GM21786 (cell line): ENCODE data around the gene TGM1.
A peak's percentile ranks its signal among the peaks of the same experiment; 100 is the strongest.

Source experiments
- ATAC-seq: cut with Tn5 transposase; IDR thresholded peaks from one replicate; pipeline ENCODE4 v1.9.1; 2021; ENCODE audit not compliant: unreplicated experiment

TGM1 gene

DNA sequence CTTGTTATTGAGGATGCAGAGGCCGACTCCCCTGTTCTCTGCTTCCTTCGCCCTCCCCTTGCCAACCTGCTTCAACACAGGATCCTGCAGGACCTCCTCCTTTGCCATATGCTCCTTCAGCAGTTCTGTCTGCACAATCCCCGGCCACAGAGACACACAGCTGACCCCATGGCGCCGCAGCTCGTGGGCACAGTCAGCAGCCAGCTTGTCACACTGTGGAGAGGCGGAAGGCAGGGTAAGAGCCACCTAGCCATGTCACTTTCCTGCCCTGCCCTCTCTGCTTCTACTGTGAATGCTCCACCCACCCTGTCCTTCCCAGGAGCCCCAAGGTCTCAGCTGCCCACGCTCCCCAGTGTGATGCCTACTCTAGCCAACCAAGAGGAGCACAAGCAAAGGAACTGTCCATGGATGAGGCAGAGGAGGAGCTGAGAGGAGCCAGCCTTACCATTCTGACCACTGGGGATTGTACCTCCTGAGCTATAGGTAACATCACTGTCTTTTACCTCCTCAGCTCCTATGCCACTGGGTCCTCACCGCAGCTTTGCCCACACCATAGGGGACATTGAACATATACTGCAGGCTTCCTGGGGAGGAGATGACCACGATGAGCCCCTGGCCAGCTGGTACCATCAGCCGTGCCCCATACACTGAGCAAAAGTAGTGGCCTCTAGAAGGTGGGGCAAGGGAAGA lies 29.3 kb upstream of the TGM1 start:
- no peak for ATAC-seq

- ATAC-seq, result no peak
Measured at GRCh38 chr14:24291446-24292117, 28.6 kb upstream of the TGM1 start.

DNA sequence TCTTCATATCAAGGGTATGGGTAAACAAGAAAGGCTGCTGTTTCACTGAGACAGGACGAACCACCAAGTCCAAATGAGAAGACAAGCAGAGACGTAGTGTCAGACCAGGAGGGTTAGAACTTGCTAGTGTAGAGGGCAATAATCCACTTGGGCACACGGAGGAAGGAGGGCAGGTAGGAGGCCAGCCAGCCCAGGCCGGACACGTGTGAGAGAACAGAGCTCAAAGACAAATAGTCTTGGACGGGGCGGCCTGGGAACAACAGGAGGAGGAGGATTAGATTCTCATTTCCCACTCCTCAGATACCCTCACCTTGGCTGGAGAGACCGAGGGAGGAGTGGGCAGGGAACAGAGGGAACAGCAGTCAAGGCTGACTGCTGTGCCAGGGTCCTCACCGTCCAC lies 27.8 kb upstream of the TGM1 start:
- no peak for ATAC-seq

- peak; percentile 93 for ATAC-seq
Measured at GRCh38 chr14:24289649-24290280, 26.8 kb upstream of the TGM1 start.

- ATAC-seq, result no peak
Measured at GRCh38 chr14:24286996-24287395, 24.0 kb upstream of the TGM1 start.

- no peak for ATAC-seq
Measured at GRCh38 chr14:24285351-24285750, 22.4 kb upstream of the TGM1 start.

DNA sequence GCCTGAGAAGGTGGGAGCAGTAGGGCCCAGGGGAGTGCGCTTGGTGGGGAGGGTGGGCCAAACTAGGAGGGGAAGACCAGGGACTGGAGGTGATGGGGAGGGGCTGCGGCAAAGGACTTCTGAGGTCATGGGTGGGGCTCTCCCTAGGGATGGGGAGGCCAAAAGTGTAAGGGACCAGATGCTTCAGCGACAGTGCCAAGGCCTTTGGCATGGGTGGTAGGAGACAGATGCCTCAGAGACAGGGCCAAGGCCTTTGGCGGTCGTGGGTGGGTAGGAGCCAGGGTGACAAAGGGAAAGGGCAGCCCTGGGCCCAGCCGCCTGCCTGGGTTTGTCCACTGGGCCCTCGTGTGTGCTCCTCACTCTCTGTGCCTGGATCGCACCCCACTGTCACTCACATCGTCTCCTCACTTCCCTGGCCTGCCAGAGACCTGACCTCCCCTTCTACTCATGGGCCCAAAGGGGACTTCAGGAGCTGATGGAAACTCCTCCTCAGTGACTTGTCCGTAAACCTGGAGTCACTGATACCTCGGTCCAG lies 21.6 kb upstream of the TGM1 start:
- no peak for ATAC-seq

DNA sequence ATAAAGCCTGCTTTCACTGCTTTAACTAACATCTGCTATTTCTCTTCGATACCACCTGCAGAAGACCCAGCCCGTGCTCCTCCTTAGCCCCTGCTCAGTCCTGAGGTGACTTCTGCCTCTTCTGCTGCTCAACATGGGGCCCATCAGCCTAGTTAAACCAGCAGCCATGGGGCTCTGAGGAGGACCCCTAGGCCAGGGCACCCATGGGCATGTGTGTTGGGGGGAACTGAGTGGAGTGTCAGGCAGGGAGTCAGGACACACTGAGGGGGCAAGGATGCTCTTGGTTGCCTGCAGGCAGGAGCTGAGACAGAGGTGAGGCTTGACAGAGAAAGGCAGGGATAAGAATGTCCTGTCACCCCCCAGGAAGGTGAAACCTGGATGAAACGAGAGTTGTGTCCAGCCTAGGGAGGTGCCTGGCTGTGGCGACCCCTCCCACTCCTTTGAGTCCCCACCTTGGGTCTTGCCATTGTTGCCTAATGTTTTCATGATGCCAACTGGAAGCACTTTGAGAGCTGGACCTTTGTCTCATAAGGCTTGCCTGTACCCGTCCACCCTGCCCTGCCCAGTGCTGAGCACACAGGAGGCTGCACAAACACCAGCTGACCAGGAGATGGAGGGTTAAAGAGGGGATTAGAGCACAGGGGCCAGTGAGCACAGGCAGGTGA lies 21.0 kb upstream of the TGM1 start:
- no peak for ATAC-seq

DNA sequence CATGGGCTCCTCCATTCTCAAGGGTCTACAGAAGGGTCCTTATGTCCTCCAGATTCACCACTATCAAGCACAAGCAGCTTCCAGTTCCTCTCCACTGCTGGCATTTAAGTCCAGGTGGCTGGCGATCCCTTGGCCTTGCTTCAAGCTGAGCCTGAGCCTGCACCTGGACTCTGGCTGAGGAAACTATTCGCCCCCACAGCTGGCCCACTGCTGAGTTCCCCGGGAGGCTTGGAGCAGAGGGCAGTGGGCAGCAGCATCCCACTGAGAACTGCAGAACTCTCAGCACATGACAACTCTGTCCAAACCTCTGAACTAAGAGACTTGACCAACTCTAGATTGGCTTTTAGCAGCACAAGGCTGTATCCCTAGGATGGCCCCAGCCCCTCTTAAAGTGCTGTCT lies 19.8 kb upstream of the TGM1 start:
- no peak for ATAC-seq

DNA sequence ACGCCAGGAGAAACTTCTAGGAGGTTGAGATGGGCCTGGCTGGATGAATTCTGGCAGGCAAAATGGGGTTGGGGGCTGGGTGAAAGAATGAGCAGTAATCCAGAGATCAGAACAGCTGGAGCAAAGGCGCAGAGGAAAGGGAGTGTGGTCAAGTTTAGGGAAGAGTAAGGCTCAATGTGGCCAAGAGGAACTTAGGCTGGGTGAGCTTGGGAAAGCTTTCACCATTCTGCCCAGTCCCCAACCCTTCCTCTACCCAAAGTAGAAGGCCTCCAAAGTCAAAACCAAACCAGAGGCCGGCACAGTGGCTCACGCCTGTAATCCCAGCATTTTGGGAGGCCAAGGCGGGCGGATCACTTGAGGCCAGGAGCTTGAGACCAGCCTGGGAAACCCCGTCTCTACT lies 18.7 kb upstream of the TGM1 start:
- no peak for ATAC-seq

- ATAC-seq, result no peak
Measured at GRCh38 chr14:24280797-24281460, 18.0 kb upstream of the TGM1 start.

DNA sequence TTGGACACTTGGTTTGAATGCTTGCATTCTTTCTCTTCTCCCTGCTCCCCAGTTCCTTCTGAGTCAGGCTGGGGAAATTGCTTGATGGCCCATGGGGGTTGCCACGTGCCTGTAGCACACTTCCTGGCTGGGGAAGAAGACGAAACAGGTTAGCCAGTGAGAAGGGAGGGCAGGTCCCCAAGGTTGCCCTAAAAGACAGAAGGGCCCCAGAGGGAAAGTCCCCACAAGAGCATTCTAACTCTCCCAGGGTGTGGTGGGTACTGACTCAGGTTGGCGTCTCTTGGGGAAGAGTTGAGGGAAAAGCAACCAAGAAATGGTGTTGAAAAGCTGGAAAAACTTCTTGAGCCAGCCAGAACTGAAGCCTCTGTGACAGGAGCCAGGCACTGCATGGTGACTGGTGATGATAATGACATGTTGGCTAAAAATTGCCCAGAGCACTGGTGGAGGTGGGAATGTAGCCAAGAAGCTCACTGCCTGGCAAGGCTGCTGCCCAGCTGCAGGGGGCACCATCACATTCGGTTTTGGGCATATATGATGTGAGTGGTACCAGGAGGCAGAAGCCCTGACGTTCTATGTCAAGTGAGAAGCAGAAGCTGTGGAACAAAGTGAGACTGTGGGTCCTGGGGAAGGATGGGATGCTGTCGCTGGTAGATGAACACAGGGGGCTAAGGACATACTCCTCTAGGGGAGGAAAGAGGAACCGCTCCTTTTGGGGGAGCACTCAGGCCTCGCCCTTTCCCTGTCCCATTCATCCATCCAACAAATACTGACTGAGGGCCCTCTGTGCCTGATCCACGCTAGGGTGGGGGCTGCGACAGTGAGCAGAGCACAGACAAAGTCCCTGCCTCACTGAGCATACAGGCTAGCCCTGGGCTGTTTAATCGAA lies 16.6 kb upstream of the TGM1 start:
- peak; percentile 81 for ATAC-seq

DNA sequence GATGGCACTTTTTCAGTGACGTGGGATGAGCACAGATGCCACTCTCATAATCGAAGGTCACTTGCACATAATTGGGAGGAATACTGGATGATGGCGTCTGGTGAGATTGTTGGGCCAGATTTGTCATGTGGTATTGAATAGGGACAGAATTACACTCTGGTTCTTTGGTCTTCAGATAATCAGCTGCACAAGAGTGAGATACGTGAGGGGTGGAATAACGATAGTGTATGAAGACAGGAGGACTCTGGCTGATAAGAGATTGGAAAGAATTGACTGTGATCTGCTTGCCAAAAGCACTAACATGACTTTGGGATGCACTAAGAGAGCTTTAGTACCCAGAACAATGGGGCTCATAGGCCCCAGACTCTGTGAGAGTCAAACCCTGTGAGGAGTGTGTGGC lies 15.4 kb upstream of the TGM1 start:
- ATAC-seq, result no peak

- ATAC-seq, result no peak
Measured at GRCh38 chr14:24277606-24278321, 14.8 kb upstream of the TGM1 start.

DNA sequence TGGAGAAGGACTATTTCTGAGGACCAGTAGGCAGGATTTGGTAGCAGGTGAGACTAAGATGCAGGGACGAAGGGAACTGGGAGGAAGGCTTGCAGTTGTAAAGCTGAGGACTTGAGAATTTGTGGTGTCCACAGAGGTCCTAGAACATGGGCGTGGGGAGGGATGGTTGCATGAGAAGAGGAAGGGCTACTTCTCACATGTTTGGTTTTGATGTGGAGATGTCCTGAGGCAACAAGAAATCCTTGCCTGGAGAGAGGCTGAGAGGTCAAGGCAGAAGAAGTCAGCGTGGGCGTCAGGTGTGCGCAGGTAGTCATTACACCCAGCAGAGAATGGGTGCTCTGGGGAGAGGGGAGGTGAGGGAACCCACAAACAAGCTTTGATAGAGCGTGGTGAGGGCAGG lies 14.1 kb upstream of the TGM1 start:
- ATAC-seq, result no peak

GRCh38 chr14:24274101-24274543 lies 11.1 kb upstream of the TGM1 start:
- peak; percentile 51 for ATAC-seq

DNA sequence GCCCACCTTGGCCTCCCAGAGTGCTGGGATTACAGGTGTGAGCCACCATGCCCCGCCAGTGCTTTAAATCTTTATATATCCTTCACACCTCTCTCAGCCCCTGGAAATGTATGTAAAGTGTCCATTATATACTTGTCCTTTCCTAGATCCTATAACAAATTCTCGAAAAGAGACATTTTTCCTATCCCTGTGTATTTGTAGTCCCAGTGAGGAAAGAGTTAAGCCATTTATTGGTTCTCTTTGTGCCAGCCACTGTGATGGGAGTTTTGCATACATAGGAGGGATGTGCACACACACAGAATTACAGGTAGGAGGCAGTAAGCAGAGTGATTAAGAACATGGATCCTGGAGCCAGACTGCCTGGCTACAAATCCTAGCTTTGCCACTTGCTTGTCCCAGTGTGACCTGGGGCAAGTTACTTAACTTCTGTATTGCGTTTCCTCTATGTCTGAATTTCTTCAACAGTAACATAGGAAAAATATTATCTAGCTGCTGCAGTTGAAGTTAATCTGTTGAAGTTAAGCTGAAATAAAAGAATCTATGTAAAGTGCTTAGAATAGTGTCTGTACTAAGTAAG lies 10.5 kb upstream of the TGM1 start:
- ATAC-seq, result no peak

GRCh38 chr14:24272467-24272866 lies 9.5 kb upstream of the TGM1 start:
- ATAC-seq, result no peak

GRCh38 chr14:24271834-24272263 lies 8.9 kb upstream of the TGM1 start:
- no peak for ATAC-seq
